GM18858 (cell line): ENCODE measurements around the gene VEGFC.

Experiments used
- ATAC-seq: cut with Tn5 transposase; IDR thresholded peaks from one replicate; pipeline ENCODE4 v1.9.1; 2021; ENCODE audit not compliant: unreplicated experiment

Gene VEGFC

DNA sequence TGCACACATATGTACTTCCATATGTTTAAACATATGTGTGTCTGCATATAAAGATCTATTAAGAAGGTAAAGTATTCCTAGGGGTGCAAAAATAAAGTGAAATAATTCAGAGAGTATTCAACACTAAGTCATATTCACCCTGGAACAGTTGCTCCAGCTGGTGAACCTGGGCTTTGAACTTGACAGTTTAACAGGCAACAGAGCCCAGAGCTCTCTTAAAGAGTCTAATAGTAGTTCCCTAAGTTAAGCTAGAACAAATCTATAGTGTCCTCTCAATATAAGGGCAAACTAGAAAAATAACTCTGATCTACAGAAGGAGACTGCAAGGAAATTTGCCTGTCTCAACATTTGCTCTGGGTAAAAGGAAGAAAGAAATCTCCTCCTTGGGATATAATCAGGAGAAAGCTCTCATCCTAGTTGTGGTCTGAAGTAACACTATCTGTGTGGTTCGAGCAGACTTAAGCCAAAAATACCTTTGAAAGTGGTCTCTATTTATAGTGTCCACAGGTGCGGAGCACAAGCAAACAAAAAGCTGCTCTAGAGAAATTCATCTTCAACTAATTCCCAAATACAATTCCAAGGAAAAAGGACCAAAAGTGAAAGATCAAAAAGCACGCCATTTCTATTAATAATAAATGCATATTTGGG is 29.9 kb downstream of the VEGFC start:
- no peak for ATAC-seq

DNA sequence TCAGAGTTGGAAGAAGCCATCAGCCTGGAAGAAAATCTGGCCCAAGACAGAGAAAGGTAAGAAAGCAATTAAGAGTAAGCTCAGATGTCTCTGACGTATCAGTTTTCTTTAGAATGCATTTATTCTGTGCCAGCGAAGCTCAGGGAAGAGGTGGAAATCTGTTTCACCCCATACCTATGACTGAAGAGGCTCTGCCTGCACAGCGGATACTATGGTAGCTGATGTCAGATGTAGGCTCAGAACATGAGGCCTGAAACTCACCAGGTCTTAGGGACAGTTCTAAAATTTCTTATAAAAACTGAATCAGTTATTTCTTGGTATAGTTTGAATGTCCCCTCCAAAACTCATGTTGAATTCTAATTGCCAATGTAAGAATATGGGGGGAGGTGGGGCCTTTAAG is 30.9 kb downstream of the VEGFC start:
- ATAC-seq: no peak

DNA sequence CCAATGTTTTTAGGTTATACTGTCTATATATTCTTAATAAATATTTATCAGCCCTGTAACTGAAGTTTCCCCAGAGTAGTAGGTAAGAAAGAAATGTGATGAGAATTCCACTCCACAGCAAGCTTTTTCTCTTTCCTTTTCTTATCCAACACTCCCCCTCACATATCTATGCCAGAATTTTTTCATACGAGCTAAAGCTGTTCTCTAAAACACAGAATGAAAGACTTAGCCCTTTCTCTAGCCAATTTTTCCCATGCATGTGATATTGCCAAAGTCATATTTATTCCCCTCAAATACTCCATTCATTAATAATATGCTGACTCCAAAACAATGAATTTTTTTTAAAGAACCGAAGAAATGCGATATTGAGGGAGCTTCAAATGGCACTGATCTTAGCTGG is 32.3 kb downstream of the VEGFC start:
- no peak for ATAC-seq

DNA sequence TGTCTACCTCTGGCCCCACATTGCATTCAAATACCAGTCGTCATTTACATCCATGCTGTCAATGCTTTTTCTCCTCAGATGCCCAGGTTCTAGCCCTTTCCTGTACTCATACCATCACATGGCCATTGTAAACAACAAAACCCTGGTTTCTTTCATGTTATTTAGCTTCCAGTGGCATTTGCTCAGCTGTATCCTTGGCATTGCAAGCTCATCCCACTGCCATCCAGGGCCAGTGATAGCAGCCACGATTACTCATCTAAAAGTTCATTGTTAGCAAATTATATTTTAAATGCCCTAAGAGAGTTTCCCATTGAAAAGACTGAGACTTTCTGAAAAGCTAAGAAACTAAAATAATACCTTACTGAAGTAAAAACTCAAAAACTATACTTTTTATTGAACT is 34.0 kb downstream of the VEGFC start:
- ATAC-seq: no peak

DNA sequence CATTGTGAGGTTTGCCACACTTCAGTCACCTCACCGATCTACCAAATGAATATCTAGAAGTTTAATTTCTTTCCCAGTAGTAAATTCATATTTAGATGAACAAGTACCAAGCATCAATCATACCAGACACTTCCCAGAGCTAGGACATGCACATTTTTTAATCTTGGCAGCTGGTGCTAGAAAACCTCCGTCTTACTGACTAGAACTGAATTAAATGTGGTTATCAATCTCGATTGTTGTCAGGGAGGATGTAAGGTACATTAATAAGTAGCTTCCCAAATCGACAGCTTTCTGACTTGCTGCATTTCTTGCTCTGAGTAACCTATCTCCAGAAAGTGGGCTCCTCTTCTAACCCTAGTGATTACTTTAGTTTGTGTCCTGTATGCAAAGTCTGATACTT is 34.4 kb downstream of the VEGFC start:
- no peak for ATAC-seq

DNA sequence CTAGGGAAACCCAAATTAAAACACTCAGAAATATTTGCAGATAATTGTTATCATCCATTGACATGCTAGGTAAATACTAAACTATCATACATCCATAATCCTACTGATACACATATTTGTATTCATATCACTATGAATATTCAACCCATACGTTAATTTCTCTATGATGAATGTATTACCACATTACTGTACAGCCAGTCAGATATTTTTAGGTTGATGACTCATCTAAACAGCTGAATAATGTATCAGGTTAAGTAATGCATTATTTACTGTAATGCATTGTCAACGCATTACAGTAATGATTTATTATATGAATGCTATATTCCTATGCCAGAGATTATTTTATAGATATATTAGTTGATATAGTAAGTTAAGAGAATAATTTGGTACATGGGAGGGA is 37.1 kb downstream of the VEGFC start:
- ATAC-seq: no peak

DNA sequence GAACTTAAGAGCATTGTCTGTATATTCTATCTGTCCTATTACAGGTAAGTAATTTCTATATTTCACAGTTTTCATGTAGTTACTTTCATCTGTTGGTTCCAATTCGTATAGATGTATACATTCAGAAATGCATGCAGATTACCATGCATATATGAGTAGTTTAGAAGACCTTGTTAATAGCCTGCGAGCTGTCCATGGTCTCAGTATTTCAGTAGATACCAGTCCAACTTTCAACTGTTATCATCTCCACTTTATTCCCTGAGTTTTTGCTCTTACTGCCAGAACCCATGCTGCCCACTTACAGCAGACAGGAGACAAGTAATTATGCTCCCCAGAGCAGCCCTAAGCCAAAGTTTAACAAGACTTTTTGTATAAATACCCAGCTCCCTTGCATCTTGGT is 37.7 kb downstream of the VEGFC start:
- no peak for ATAC-seq

DNA sequence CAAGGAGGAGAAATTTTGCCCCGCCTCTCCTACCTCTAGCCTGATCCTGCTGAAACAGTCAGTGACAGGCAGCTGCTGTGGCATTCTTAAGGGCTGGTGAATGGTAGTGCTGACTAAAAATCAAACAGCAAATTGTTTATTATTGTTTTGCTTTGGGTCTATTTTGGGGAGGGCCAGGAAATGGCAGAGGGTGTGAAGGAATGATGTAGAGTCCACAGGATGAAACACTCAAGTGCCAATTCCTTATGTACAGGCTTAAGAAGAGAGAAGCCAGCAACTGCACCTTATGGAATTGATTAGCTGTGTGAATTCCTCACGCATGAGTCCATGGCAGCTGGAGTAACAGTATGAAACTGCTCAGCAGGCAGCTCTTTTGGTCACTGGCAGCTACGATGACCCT is 39.7 kb downstream of the VEGFC start:
- ATAC-seq: no peak

DNA sequence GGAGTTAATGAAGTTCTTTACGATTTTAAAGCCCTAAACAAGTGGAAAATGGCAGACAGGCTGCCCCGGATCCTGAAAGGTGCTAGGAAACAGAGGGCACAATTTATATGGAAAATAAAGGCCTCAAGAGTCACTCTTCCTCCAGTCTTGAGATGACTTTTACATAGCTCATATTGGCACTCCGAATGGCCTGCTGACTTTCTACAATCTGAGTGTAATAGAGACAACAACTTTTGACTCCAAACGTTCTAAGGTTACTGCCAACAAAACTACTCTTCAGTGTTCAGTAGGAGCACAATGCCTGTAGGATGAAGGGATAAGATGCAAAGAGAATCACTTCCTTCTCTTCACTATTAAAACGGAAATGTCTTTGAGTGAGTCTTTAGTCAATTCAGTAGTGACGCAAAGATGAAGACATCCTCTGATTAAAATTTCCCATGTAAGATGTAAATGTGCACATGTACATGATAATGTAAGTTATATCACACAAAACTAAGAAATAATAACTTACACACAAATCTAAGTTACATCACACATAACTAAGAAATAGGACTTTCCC is 40.5 kb downstream of the VEGFC start:
- ATAC-seq: no peak

DNA sequence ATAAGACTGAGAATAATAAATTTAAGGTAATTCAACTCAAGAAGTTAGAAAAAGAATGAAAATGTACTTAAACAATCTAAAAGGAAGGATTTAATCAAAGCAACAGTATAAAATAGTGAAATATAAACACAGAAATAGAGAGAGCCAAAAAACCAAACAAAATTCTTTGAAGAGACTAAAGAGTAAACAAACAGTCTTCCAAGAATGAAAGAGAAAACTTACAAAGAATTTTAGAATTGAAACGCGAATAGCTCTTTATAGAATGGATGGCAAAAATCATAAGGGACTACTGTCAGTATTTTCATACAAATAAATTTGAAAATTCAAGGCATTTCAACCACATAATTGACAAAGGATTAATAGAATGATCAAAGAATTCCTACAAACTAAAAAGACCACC is 41.7 kb downstream of the VEGFC start:
- no peak for ATAC-seq

DNA sequence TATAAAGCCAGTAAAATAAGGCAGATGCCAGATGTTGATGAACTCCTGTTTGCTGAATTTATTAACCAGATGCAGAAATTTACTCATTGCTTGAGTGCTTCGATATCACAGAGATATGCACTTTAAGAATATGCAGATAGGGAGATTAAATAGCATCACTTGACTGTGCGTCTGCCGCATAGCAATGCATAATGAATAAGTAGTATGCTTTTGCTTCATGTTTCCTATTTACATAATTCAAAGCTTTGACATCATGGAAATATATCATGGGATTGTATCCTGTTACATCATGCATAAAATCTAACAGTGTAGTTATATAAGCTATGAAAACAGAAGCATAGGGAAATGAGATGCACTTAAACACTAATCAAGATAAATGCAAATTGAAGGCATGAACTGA is 45.9 kb downstream of the VEGFC start:
- no peak for ATAC-seq

DNA sequence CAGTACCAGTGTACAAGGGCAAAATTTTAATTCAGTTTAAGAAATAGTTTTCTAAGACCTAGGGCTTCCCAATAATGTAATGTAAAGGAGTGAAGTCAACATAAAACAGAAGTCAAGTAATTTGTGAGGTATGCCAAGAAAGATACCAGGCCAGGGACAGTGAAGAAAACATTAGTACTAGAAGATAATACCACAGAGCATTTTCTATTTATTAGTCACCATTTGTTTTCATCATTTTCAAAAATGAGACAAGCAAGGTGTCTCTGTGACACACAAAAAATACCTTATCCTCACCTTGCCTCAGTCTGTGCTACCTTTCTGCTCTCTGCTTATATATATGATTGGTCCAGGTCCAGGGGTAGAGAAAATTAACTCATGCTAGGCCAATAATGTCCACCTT is 46.8 kb downstream of the VEGFC start:
- no peak for ATAC-seq

DNA sequence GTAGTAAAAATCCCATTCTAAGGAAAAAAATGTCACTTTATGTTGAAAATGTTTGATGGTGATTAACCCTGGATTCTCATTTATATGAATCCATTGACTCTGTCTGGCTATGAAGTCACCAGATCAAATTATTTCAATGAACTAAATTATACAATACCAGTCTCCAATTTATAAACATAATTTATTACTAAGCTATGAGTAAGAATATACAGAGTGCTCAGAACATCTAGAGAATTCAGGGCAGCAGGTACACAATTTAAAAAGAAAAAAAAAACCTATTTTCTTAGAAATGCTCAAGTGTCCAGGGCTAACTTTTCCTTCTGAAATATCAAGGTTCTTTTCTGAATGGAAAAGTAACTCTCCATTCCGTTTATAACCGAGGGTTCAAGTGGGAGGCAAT is 48.6 kb downstream of the VEGFC start:
- no peak for ATAC-seq

DNA sequence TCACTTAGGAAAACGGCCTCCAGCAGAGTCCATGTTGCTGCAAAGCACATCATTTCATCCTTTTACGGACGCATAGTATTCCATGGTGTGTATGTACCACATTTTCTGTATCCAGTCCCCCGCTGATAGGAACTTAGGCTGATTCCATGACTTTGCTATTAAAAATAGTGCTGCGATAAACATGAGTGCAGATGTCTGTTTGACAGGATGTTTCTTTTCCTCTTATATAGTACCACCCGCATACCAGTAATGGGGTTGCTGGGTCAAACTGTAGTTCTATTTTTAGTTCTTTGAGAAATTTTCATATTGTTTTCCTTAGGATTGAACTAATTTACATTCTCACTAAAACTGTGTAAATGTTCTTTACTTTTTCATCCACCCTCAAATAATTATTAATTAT is 50.5 kb downstream of the VEGFC start:
- ATAC-seq: no peak

DNA sequence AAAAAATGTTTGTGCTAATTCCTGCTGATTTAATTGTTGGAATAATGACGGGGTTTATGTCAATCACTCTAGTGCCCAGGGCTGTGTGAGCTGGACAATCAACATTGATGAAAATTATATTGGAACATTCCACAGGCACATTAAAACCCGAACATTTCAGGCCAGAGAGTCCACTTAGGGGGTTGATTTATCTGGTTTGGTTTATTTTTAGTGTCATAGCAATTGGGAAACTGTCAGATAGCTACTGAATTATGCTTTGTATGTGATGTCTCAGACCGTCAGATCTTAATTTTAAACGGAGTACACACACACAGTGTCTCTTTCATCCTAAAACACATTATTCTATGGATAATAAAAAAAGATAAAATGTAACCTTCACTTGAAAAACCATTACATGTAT is 51.5 kb downstream of the VEGFC start:
- ATAC-seq: no peak

DNA sequence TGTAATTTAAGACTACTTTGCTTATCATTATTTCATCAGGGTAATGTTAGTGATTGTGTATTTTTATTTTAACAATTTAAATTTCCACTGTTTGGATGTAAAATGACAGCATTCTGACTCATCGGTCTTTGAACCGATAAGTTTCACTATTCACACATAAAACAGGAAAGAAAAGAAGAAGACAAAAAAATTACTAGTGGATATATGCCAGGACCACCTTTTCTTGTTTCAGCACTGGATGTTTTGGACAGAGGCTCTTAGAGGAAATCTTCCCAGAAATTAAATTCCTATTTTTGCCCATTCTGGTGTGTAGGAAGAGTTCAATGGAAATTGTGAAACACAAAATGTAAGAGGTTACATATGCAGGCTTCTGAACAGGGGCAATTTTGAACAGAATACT is 57.4 kb downstream of the VEGFC start:
- ATAC-seq: no peak

DNA sequence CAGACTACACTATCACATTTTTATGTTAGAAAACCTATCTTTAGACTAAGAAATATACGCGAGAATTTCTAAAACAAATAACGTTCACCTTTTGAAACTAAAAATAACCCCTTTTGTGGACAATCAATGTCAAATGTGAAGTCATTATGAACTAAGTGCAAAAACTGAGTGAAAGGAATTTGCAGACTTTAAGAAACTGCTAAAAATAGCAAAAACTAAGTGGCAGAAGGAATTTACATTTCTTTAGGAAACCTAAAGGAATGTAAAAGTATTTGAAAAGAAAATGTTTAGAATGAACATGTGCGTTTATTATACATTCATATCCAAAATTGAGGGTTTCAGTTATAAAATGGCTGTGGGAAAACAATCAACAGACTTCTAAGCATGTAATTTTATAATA is 58.3 kb downstream of the VEGFC start:
- ATAC-seq: no peak

DNA sequence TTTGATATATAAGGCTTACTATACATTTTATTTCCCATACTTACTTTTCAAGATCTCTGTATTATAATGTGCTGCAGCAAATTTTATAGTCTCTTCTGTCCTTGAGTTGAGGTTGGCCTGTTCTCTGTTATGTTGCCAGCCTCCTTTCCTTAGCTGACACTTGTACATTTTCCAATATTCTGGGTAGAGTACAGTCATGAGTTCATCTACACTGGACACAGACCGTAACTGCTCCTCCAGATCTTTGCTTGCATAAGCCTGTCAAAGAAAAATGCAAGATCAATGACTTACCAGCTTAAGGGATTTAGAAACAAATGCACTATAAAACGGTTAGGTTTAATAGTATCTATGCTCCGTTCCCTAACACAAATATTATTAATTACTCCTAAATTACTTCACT is 63.2 kb downstream of the VEGFC start:
- no peak for ATAC-seq

DNA sequence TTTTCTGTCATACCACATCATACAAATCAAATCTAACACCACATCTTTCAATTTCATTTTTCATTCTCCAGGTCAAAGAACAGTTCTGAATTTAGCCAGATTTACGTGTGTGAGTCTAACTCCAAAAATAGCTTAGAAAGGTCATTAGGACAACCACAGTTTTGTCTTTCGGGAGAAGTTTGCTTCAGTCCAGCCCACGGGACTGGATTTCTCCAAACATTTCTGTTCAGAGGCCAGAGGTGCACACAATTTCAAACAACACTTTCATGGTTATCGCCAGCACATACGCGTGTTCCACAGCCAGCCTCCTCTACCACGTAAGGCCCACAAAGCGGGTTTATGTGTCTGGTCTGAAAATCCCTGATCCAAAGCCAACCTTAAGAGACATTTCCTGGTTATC is 65.9 kb downstream of the VEGFC start:
- no peak for ATAC-seq

DNA sequence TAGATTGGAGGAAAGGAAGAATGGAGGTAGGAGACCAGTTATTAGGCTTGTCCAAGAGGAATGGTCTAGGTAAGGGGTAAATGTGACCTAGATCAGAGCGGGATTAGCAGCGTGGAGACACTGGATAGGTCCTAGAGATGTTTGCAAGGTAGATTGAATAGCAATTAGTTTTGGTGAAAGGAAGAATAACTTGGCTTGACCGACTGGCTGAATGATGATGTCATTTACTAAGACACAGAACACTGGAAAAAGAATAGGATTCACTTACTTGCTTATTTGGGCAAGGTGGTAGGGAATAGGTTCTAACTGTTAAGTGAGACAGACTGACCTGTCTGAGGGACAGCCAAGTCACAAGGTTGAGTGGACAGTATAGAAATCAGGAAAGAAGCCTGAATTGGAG is 71.3 kb downstream of the VEGFC start:
- ATAC-seq: no peak

DNA sequence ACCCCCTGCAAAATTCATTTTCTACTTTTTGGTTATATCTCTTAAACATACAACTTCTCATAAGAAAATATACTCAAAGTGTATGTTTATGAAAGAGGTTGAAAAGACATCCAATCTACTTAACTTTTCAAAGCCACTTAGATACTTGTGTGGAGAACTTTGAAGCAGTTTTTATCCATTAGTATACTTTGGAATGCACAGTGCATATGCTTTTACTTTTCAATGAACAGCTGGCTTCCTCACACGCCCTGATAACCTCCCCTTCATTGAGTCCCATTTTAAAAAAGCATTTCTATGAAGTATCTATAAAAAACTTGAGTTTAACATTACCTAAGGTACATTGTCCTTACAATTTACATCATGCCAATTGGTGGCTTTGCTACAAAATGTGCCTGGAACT is 73.8 kb downstream of the VEGFC start:
- ATAC-seq: no peak

DNA sequence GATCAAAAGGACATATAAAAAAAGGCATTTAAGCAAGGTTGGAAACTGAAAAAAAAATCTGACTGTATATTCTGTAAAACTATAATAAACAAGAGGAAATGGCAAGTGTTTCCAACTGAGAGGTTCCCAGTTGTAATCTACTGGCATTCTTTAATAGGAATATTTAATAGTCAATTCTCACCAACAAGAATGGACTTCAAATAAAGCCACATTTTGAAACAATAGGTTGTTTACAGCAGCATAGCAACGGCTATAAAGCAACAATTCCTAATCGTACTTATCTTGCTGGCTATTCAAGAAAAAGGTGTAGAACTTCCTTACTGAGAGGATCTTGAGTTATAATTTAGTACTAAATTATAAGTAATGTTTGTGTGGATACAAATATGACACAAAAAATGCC is 75.5 kb downstream of the VEGFC start:
- ATAC-seq: no peak

DNA sequence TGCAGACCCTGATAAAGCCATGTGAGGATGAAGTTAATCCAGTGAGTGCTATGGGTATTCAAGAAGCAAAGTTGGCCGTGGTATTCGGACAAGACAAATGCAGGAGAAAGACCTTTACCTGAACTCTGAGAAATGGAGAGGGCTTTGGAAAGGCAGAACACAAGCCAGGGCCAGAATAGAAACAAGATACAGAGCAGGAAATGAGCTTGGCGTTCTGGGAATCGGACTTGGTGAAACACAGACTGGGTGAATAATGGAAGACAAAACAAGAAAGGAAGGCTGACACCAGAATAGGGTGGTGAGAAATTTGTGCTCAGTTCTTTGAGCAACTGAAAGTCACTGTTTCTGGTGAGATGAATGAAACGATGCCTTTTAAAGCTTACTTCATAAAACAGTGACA is 83.3 kb downstream of the VEGFC start:
- no peak for ATAC-seq
